Measurements from ENCODE around the gene TEX9. TPM values are rescaled to one million over a fixed set of nuclear protein-coding genes. Genes with fewer than 3 reads are reported as not detected.

TEX9 gene
- total RNA-seq, 4 donors from 2014 or later: 1.8 to 19.2 (median 5.6) TPM

- intact Hi-C loops (cut with DNase I; ENCODE audit: low total_unique reads): no loop called here
- H3K27ac ChIP-seq: no peak overlapping the region
- no peak for DNase-seq
- no peak overlapping the region for H3K4me3 ChIP-seq
- WGBS, 2 donors (ENCODE audit: low coverage in 1 of 2): 73 to 90% methylated on average over 2 of the region's 2 CpGs
- TF ChIP-seq CTCF (IDR thresholded peaks at IDR 0.05) (no peak), EP300 (IDR thresholded peaks at IDR 0.05; ENCODE audit: low read depth) (no peak), POLR2A (IDR thresholded peaks at IDR 0.05) (no peak), POLR2AphosphoS5 (IDR thresholded peaks at IDR 0.05) (no peak)
- H3K27me3 ChIP-seq: no peaks in the 10 kb centered on the region
- H3K36me3 ChIP-seq: no peaks in the 10 kb centered on the region
- in situ Hi-C loops (cut with MboI; ENCODE audit: low pct_ligation_motif_present in 1 of 4, low pct_unique_long_range_greater_than_20kb in 1 of 4, low sequenced_read_pairs in 3 of 4): no loop called here
- peaks cover 0 to 2% (median 0%) of the 10 kb centered on the region in 4 donors for H3K4me1 ChIP-seq
- no peaks in the 10 kb centered on the region for H3K9me3 ChIP-seq
Measured at GRCh38 chr15:56459096-56459495, 93.9 kb downstream of the TEX9 start.

GRCh38 chr15:56460071-56460470 lies 94.8 kb downstream of the TEX9 start:
- Histone ChIP-seq H3K9me3 (no peaks in the 10 kb centered on the region), H3K4me3 (no peak overlapping the region), H3K4me1 (peaks cover 0 to 9% (median 7%) of the 10 kb centered on the region in 4 donors), H3K36me3 (no peaks in the 10 kb centered on the region), H3K27me3 (no peaks in the 10 kb centered on the region), H3K27ac (no peak overlapping the region)
- in situ Hi-C loops (cut with MboI; ENCODE audit: low pct_ligation_motif_present in 1 of 4, low pct_unique_long_range_greater_than_20kb in 1 of 4, low sequenced_read_pairs in 3 of 4) (no loop called here), intact Hi-C loops (cut with DNase I; ENCODE audit: low total_unique reads) (loop anchor here (10.0 kb wide), 1 partner anchor 65 kb away; no protein-coding TSS in a partner anchor)
- DNase-seq: no peak
- TF ChIP-seq CTCF (IDR thresholded peaks at IDR 0.05): no peak
- TF ChIP-seq POLR2AphosphoS5 (IDR thresholded peaks at IDR 0.05): no peak
- no peak for TF ChIP-seq EP300 (IDR thresholded peaks at IDR 0.05; ENCODE audit: low read depth)
- TF ChIP-seq POLR2A (IDR thresholded peaks at IDR 0.05): no peak
- WGBS, 2 donors (ENCODE audit: low coverage in 1 of 2): 27 to 33% methylated on average over 1 of the region's 1 CpG

GRCh38 chr15:56460947-56461346 lies 95.7 kb downstream of the TEX9 start:
- no peak for DNase-seq
- no peaks in the 10 kb centered on the region for H3K9me3 ChIP-seq
- H3K36me3 ChIP-seq: no peaks in the 10 kb centered on the region
- peaks cover 0 to 13% (median 12%) of the 10 kb centered on the region in 4 donors for H3K4me1 ChIP-seq
- intact Hi-C loops (cut with DNase I; ENCODE audit: low total_unique reads): loop anchor here (10.0 kb wide), 1 partner anchor 64 kb away; no protein-coding TSS in a partner anchor
- no peaks in the 10 kb centered on the region for H3K27me3 ChIP-seq
- 86 to 100% methylated on average over 2 of the region's 2 CpGs for WGBS, 2 donors (ENCODE audit: low coverage in 1 of 2)
- no peak overlapping the region for H3K4me3 ChIP-seq
- no peak overlapping the region for H3K27ac ChIP-seq
- in situ Hi-C loops (cut with MboI; ENCODE audit: low pct_ligation_motif_present in 1 of 4, low pct_unique_long_range_greater_than_20kb in 1 of 4, low sequenced_read_pairs in 3 of 4): no loop called here
- TF ChIP-seq EP300 (IDR thresholded peaks at IDR 0.05; ENCODE audit: low read depth) (no peak), POLR2AphosphoS5 (IDR thresholded peaks at IDR 0.05) (no peak), CTCF (IDR thresholded peaks at IDR 0.05) (no peak), POLR2A (IDR thresholded peaks at IDR 0.05) (no peak)

- in situ Hi-C loops (cut with MboI; ENCODE audit: low pct_ligation_motif_present in 1 of 4, low pct_unique_long_range_greater_than_20kb in 1 of 4, low sequenced_read_pairs in 3 of 4): no loop called here
- no peaks in the 10 kb centered on the region for H3K36me3 ChIP-seq
- no peaks in the 10 kb centered on the region for H3K9me3 ChIP-seq
- 0 to 3% methylated on average over 1 to 32 of the region's 38 CpGs for WGBS, 2 donors (ENCODE audit: low coverage in 1 of 2)
- peaks cover 6 to 15% (median 12%) of the 10 kb centered on the region in 4 donors for H3K4me1 ChIP-seq
- DNase-seq: peak; percentile 90
- H3K4me3 ChIP-seq: peak within 1 kb of the TSS; percentile 30 to 67 (median 46)
- peak within 1 kb of the TSS in 2 of 4 donors; percentile 5 to 23 for H3K27ac ChIP-seq
- H3K27me3 ChIP-seq: no peaks in the 10 kb centered on the region
- TF ChIP-seq CTCF (IDR thresholded peaks at IDR 0.05) (no peak), POLR2AphosphoS5 (IDR thresholded peaks at IDR 0.05) (peak in 1 of 3 donors; percentile 35)
- intact Hi-C loops (cut with DNase I; ENCODE audit: low total_unique reads): loop anchor here (10.0 kb wide), 1 partner anchor 60 kb away; no protein-coding TSS in a partner anchor
Measured at GRCh38 chr15:56464893-56465520, 99.8 kb downstream of the TEX9 start, which contains the start of gene MNS1. Gene MNS1, minus strand, starts transcription at chr15:56465137. Its CDS starts 165 bp downstream, at chr15:56464972.

All from transverse colon (tissue), 4 donors.